ENCODE results near the gene KRTAP5-5.
"Not testable (repeated sequence)": the region's sequence is repeated elsewhere in the genome, so short reads cannot be mapped to it uniquely, and the experiment has no call there.

Gene KRTAP5-5

DNA sequence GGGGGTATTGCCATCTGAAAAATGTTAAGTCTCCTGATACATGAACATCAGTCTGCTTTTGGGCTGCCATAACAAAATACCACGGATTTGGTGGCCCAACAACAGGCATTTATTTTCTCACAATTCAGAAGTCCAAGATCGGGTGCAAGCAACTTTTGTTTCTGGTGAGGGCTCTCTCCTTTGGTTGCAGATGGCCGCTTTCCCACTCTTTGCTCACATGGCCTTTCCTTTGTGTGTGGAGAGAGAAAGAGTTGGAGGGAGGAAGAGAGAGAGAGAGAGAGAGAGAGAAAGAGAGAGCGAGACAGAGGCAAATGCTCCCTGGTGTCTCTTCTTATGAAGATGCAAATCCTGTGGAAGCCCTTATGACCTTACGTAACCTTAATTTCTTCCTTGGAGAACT, 28.9 kb upstream of the KRTAP5-5 start:
- DNase-seq (ENCODE audit: low read depth, low spot score), result no peak
- POLR2A ChIA-PET, result no interaction called here
- TF ChIP-seq, protein P1, sequence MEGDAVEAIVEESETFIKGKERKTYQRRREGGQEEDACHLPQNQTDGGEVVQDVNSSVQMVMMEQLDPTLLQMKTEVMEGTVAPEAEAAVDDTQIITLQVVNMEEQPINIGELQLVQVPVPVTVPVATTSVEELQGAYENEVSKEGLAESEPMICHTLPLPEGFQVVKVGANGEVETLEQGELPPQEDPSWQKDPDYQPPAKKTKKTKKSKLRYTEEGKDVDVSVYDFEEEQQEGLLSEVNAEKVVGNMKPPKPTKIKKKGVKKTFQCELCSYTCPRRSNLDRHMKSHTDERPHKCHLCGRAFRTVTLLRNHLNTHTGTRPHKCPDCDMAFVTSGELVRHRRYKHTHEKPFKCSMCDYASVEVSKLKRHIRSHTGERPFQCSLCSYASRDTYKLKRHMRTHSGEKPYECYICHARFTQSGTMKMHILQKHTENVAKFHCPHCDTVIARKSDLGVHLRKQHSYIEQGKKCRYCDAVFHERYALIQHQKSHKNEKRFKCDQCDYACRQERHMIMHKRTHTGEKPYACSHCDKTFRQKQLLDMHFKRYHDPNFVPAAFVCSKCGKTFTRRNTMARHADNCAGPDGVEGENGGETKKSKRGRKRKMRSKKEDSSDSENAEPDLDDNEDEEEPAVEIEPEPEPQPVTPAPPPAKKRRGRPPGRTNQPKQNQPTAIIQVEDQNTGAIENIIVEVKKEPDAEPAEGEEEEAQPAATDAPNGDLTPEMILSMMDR (IDR thresholded peaks at IDR 0.05; ENCODE audit: insufficient read depth, low read length, missing control alignments), result no peak
- CTCF ChIA-PET, result no interaction called here
- no peak overlapping the region for H3K4me3 ChIP-seq (ENCODE audit: low read depth, low read length)

DNA sequence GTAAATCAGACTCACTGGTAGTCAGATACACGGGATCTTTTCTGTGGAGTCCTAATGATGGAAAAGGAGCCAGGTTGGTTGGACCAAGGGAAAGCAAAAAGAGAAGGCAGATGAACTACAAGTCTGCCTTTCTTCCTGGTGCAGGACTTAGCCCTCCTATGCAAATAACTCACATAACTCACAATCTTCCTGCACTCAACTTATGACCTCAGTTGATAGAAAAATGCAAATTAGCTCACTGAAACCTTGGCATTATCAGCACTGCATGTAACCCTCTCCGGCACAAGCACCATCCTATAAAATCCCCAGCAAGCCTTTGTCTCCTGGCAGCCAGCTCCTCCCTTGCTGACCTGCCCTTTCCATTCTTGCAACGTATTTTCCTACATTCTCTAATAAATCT, 27.9 kb upstream of the KRTAP5-5 start:
- H3K4me3 ChIP-seq (ENCODE audit: low read depth, low read length); POLR2A ChIA-PET; DNase-seq (ENCODE audit: low read depth, low spot score): not testable (repeated sequence)
- CTCF ChIA-PET, result interaction anchor here (1.0 kb wide), 1 partner anchor 27 kb away, joined by 6 read pairs; no protein-coding TSS in a partner anchor

DNA sequence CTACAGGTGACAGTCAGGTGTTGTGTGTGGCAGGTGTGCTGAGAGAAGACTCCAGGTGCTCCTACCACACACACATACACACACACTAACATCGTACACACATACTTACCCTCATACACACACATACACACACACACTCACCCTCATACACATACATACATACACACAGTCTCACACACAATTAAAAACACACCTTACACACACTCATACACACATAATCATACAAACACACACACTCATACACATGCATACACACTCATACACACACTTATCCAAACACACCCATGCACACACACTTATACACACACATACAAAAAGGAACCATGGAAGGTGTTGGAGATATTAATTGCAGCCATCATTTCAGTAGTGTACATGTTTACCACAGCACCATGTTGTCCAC, 25.9 kb upstream of the KRTAP5-5 start:
- POLR2A ChIA-PET, result no interaction called here
- CTCF ChIA-PET, result no interaction called here
- TF ChIP-seq, protein P1 (IDR thresholded peaks at IDR 0.05; ENCODE audit: insufficient read depth, low read length, missing control alignments), result no peak
- DNase-seq (ENCODE audit: low read depth, low spot score), result no peak
- no peak overlapping the region for H3K4me3 ChIP-seq (ENCODE audit: low read depth, low read length)

DNA sequence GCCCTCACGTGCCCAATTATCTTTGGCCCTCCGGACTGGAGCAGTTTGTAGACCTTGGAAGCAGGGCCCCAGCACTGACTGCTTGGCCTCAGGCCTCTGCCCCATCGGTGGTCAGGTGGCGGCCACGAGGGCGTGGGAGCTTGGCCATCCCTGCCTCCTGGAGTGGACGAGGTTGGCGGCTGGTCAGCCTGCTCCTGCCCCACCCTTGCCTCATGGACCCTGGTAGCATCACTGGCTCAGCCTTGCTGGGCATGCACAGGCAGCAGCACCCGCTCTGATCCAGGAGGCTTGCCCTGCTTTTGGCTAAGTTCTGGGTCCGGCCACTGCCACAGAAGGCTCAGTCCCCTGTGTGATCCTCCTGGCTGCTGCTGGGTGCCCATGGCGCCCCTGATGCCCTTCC, 25.4 kb upstream of the KRTAP5-5 start:
- ChIA-PET POLR2A (no interaction called here), CTCF (no interaction called here)
- TF ChIP-seq, protein P1 (IDR thresholded peaks at IDR 0.05; ENCODE audit: insufficient read depth, low read length, missing control alignments), result no peak
- H3K4me3 ChIP-seq (ENCODE audit: low read depth, low read length), result no peak overlapping the region
- no peak for DNase-seq (ENCODE audit: low read depth, low spot score)

DNA sequence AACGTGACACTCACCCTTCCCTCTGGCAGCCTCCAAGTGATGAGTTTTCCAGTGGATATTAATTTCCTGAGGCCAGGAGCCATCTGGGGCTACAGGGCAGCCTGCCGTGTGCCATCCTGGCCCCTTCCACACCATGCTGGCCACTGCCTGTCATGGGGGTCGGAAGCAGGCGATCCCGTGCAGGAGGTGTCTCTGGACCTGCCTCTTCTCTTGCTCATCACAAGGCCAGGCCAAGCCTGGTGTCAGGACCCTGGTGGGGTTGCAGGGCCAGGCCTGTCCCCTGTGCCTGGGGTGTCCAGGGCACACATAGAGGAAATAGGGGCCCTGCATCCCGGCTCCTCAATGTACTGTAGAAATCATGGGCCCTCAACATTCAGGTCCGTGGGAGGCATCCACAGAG, 24.9 kb upstream of the KRTAP5-5 start:
- DNase-seq (ENCODE audit: low read depth, low spot score), result no peak
- CTCF ChIA-PET, result interaction anchor here (2.1 kb wide), 1 partner anchor 9 kb away, joined by 20 read pairs; no protein-coding TSS in a partner anchor
- H3K4me3 ChIP-seq (ENCODE audit: low read depth, low read length), result no peak overlapping the region
- TF ChIP-seq, protein P1 (IDR thresholded peaks at IDR 0.05; ENCODE audit: insufficient read depth, low read length, missing control alignments), result no peak
- POLR2A ChIA-PET, result no interaction called here

DNA sequence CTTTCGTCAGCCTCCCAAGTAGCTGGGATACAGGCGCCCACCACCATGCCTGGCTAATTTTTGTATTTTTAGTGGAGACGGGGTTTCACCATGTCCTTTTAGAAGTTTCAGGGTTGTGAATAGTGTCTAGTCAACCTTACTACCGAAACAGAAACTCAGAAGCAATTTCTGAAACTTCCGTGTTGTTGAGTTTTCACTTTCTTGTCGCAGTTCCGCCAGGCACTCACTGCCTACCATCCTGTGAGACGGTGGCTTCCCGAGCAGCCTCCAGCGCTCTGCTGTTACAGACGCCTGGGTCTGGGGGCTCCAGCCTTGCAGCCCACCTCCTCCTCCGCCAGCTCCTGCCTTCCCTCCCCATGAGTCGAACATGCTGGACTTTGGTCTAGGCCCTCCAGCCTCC, 23.7 kb upstream of the KRTAP5-5 start:
- H3K4me3 ChIP-seq (ENCODE audit: low read depth, low read length); POLR2A ChIA-PET; DNase-seq (ENCODE audit: low read depth, low spot score): not testable (repeated sequence)
- CTCF ChIA-PET, result interaction anchor here (1.0 to 2.1 kb wide), 2 partner anchors 10 to 17 kb away, joined by 4 to 20 read pairs; no protein-coding TSS in a partner anchor

DNA sequence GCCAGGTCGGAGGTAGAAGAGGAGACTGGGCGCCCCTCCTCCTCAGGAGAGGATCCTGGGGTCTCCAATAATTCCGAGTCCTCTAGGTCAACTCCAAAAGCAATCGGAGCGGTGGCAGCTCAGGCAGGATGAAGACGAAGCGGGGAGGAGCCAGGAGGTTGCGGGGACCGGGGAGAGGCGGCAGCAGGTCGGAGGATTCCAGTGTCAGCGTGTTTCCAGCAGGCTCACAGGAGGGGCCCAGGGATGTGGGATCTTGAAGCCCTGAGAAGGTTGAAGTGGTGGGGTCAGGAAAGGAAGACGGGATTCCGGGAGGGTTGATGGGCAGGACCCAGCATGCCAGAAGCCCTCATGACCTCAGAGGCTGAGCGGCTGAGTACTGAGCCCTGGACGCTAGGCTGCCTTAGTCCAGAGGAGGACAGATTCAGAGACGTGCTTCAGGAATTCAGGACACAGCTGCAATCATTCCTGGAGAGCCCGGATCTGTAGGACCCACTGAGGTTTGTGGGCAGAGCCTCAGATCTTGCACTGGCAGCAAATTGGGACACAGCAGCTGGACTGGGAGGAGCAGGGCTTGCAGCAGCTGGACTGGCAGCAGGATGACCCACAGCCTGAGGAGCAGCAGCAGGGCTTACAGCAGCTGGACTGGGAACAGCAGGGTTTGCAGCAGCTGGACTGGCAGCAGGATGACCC, 22.3 kb upstream of the KRTAP5-5 start:
- H3K4me3 ChIP-seq (ENCODE audit: low read depth, low read length); DNase-seq (ENCODE audit: low read depth, low spot score); POLR2A ChIA-PET: not testable (repeated sequence)
- CTCF ChIA-PET, result interaction anchor here (1.4 to 2.6 kb wide), 2 partner anchors 12 to 33 kb away, joined by 7 to 9 read pairs; no protein-coding TSS in a partner anchor

DNA sequence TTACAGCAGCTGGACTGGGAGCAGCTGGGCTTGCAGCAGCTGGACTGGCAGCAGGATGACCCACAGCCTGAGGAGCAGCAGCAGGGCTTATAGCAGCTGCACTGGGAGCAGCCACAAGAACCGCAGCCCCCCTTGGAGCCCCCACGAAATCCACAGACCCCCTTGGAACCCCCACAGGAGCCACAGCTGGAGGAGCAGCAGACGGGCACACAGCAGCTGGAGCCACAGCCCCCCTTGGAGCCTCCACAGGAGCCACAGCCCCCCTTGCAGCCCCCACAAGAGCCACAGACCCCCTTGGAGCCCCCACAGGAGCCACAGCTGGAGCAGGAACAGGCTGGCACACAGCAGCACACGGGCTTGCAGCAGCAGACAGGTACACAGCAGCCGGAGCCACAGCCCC, 21.7 kb upstream of the KRTAP5-5 start:
- CTCF ChIA-PET, result interaction anchor here (1.4 to 2.6 kb wide), 3 partner anchors 13 to 33 kb away, joined by 4 to 9 read pairs (median 7); no protein-coding TSS in a partner anchor
- POLR2A ChIA-PET; H3K4me3 ChIP-seq (ENCODE audit: low read depth, low read length); DNase-seq (ENCODE audit: low read depth, low spot score): not testable (repeated sequence)

Measured in AG04449 (cell line).